ENCODE data around the gene ALS2CL. TPM values are rescaled to one million over a fixed set of nuclear protein-coding genes. Genes with fewer than 3 reads are reported as not detected.

ALS2CL gene
- total and polyA plus RNA-seq, 10 of the 15 experiments (the other 5 are each of a cell fraction or from before 2014, with no cell fraction given), result 0.01 to 0.05 TPM; not detected in 8

DNA sequence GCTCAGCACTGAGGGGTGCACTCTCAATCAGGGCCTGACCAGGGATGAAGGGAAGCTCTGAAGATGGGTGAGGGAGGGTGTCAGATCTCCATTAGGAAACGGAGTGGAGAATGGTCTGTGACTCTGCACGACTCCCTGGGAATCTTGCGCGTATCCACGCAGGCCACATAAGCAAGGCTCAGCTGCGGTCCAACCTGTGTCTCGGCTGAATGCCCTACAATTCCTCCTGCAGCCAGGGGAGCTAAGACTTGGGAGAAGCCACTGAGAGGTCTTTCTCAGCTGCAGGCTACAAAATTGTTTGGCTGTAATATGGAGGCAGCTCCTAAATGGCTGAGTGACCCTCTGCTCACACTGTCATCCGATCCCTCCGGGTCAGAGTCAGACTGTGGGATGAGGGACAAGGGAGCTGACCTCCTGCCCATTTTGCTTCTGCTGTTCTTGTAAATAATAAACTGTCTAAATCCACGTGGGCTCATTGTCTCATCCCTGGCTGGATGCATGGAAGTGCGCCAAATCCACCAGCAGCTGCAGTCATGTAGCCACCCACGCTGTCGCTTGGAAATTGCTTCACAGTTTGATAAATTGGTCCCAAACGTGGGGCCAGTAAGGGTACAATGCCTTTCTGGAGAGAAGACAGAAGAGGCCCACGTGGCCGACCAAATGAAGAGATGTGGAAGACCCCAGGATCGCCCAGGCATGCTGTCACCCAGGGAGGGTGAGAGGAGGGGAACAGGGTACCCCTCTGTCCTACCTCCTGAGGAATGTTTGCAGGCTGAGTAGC, 30.5 kb downstream of the ALS2CL start:
- no TSS peak for BruUV-seq (replicated peaks)
- Histone ChIP-seq H3K4me1 (ENCODE audit: control insufficient read depth, insufficient read depth, low read length) (no peaks in the 10 kb centered on the region), H4K20me1 (ENCODE audit: control insufficient read depth, insufficient read depth) (no peaks in the 10 kb centered on the region; the same call in 1 of the 2 replicates), H3K9ac (ENCODE audit: control insufficient read depth, insufficient read depth, low read length) (no peak overlapping the region), H3K4me2 (ENCODE audit: control insufficient read depth, insufficient read depth) (no peak overlapping the region), H3K36me3 (ENCODE audit: control insufficient read depth in 2 of 2, insufficient read depth in 2 of 2, low read length in 1 of 2) (no peaks in the 10 kb centered on the region), H3K27ac (ENCODE audit: control insufficient read depth, insufficient read depth) (no peak overlapping the region), H3K4me3 (no peak overlapping the region), H3K9me3 (replicated peaks; ENCODE audit: control insufficient read depth, insufficient read depth, low read length) (no peaks in the 10 kb centered on the region), H2AFZ (ENCODE audit: control insufficient read depth, low read depth, low read length) (no peak overlapping the region), H3K79me2 (ENCODE audit: control insufficient read depth, insufficient read depth, low read length) (no peaks in the 10 kb centered on the region), H3K27me3 (replicated peaks in 1 of 2; ENCODE audit: control insufficient read depth in 2 of 2, insufficient read depth in 2 of 2, low read length in 1 of 2) (peaks cover 3 to 5% of the 10 kb centered on the region in 2 experiments; a peak in 3 of 4 replicates)
- TF ChIP-seq RBBP5 (conservative IDR thresholded peaks at IDR 0.05) (no peak), EZH2 (IDR thresholded peaks at IDR 0.05; ENCODE audit: borderline replicate concordance, control insufficient read depth, low read depth, low read length) (no peak), YBX1 (IDR thresholded peaks at IDR 0.05) (no peak), PAX8 (IDR thresholded peaks at IDR 0.05) (no peak), TCF12 (IDR thresholded peaks at IDR 0.05; ENCODE audit: low read depth, low read length) (no peak), NBN (IDR thresholded peaks at IDR 0.05) (no peak)
- TF ChIP-seq, protein P1, sequence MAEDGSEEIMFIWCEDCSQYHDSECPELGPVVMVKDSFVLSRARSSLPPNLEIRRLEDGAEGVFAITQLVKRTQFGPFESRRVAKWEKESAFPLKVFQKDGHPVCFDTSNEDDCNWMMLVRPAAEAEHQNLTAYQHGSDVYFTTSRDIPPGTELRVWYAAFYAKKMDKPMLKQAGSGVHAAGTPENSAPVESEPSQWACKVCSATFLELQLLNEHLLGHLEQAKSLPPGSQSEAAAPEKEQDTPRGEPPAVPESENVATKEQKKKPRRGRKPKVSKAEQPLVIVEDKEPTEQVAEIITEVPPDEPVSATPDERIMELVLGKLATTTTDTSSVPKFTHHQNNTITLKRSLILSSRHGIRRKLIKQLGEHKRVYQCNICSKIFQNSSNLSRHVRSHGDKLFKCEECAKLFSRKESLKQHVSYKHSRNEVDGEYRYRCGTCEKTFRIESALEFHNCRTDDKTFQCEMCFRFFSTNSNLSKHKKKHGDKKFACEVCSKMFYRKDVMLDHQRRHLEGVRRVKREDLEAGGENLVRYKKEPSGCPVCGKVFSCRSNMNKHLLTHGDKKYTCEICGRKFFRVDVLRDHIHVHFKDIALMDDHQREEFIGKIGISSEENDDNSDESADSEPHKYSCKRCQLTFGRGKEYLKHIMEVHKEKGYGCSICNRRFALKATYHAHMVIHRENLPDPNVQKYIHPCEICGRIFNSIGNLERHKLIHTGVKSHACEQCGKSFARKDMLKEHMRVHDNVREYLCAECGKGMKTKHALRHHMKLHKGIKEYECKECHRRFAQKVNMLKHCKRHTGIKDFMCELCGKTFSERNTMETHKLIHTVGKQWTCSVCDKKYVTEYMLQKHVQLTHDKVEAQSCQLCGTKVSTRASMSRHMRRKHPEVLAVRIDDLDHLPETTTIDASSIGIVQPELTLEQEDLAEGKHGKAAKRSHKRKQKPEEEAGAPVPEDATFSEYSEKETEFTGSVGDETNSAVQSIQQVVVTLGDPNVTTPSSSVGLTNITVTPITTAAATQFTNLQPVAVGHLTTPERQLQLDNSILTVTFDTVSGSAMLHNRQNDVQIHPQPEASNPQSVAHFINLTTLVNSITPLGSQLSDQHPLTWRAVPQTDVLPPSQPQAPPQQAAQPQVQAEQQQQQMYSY (CRISPR knock-in tag; IDR thresholded peaks at IDR 0.05), result no peak
- TF ChIP-seq, protein P2, sequence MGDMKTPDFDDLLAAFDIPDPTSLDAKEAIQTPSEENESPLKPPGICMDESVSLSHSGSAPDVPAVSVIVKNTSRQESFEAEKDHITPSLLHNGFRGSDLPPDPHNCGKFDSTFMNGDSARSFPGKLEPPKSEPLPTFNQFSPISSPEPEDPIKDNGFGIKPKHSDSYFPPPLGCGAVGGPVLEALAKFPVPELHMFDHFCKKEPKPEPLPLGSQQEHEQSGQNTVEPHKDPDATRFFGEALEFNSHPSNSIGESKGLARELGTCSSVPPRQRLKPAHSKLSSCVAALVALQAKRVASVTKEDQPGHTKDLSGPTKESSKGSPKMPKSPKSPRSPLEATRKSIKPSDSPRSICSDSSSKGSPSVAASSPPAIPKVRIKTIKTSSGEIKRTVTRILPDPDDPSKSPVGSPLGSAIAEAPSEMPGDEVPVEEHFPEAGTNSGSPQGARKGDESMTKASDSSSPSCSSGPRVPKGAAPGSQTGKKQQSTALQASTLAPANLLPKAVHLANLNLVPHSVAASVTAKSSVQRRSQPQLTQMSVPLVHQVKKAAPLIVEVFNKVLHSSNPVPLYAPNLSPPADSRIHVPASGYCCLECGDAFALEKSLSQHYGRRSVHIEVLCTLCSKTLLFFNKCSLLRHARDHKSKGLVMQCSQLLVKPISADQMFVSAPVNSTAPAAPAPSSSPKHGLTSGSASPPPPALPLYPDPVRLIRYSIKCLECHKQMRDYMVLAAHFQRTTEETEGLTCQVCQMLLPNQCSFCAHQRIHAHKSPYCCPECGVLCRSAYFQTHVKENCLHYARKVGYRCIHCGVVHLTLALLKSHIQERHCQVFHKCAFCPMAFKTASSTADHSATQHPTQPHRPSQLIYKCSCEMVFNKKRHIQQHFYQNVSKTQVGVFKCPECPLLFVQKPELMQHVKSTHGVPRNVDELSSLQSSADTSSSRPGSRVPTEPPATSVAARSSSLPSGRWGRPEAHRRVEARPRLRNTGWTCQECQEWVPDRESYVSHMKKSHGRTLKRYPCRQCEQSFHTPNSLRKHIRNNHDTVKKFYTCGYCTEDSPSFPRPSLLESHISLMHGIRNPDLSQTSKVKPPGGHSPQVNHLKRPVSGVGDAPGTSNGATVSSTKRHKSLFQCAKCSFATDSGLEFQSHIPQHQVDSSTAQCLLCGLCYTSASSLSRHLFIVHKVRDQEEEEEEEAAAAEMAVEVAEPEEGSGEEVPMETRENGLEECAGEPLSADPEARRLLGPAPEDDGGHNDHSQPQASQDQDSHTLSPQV (IDR thresholded peaks at IDR 0.05), result no peak
- TF ChIP-seq, protein P3, sequence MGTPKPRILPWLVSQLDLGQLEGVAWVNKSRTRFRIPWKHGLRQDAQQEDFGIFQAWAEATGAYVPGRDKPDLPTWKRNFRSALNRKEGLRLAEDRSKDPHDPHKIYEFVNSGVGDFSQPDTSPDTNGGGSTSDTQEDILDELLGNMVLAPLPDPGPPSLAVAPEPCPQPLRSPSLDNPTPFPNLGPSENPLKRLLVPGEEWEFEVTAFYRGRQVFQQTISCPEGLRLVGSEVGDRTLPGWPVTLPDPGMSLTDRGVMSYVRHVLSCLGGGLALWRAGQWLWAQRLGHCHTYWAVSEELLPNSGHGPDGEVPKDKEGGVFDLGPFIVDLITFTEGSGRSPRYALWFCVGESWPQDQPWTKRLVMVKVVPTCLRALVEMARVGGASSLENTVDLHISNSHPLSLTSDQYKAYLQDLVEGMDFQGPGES (IDR thresholded peaks at IDR 0.05), result no peak
- intact Hi-C loops (cut with micrococcal nuclease; ENCODE audit: unreplicated experiment), result no loop called here
- CTCF ChIA-PET, result interaction anchor here (1.8 kb wide), 1 partner anchor 175 kb away, joined by 4 read pairs; no protein-coding TSS in a partner anchor
- no peak for ATAC-seq
- POLR2A ChIA-PET, result no interaction called here
- RAD21 ChIA-PET (ENCODE audit: unreplicated experiment), result interaction anchor here (1.1 kb wide), 1 partner anchor 175 kb away, joined by 3 read pairs; no protein-coding TSS in a partner anchor
- in situ Hi-C loops (cut with MboI), result no loop called here
- SMC1A ChIA-PET (ENCODE audit: uncharacterized antibody, unreplicated experiment), result no interaction called here
- WGBS (ENCODE audit: insufficient coverage, insufficient replicate concordance, low lambda C conversion rate, missing lambda C conversion rate), result 52% methylated on average over 17 of the region's 17 CpGs
- DNase-seq (ENCODE audit: low read depth, low spot score), result no peak
- no peak for FAIRE-seq
